ENCODE measurements around the gene GUCY2F. TPM values are rescaled to one million over a fixed set of nuclear protein-coding genes. Genes with fewer than 3 reads are reported as not detected.

GUCY2F gene
- total RNA-seq, 2 experiments from 2014 or later, result not detected

- ATAC-seq, result no peak
- CTCF ChIA-PET, result no interaction called here
- Mint-ChIP-seq H3K36me3 (no peaks in the 10 kb centered on the region), H3K4me3 (no peak overlapping the region), H3K27ac (no peak overlapping the region), H3K9me3 (ENCODE audit: low read depth) (no peaks in the 10 kb centered on the region), H3K27me3 (no peaks in the 10 kb centered on the region), H3K4me1 (no peaks in the 10 kb centered on the region)
- no peak for DNase-seq
Measured at GRCh38 chrX:109378281-109378680, 103.6 kb downstream of the GUCY2F start.

GRCh38 chrX:109374262-109374960 is 107.5 kb downstream of the GUCY2F start:
- no peaks in the 10 kb centered on the region for H3K36me3 Mint-ChIP-seq
- no peak overlapping the region for H3K27ac Mint-ChIP-seq
- H3K4me3 Mint-ChIP-seq, result no peak overlapping the region
- ATAC-seq, result no peak
- DNase-seq, result no peak
- no peaks in the 10 kb centered on the region for H3K27me3 Mint-ChIP-seq
- H3K4me1 Mint-ChIP-seq, result no peaks in the 10 kb centered on the region
- H3K9me3 Mint-ChIP-seq (ENCODE audit: low read depth), result no peaks in the 10 kb centered on the region
- CTCF ChIA-PET, result no interaction called here

GRCh38 chrX:109373468-109373867 is 108.4 kb downstream of the GUCY2F start:
- no peak overlapping the region for H3K4me3 Mint-ChIP-seq
- H3K36me3 Mint-ChIP-seq, result no peaks in the 10 kb centered on the region
- ATAC-seq, result no peak
- no peaks in the 10 kb centered on the region for H3K4me1 Mint-ChIP-seq
- DNase-seq, result no peak
- H3K27ac Mint-ChIP-seq, result no peak overlapping the region
- H3K27me3 Mint-ChIP-seq, result no peaks in the 10 kb centered on the region
- CTCF ChIA-PET, result no interaction called here
- no peaks in the 10 kb centered on the region for H3K9me3 Mint-ChIP-seq (ENCODE audit: low read depth)

- DNase-seq (no peak), ATAC-seq (no peak)
- Mint-ChIP-seq H3K36me3 (no peaks in the 10 kb centered on the region), H3K27me3 (no peaks in the 10 kb centered on the region), H3K9me3 (ENCODE audit: low read depth) (no peaks in the 10 kb centered on the region), H3K4me1 (no peaks in the 10 kb centered on the region), H3K27ac (no peak overlapping the region), H3K4me3 (no peak overlapping the region)
- CTCF ChIA-PET, result no interaction called here
Measured at GRCh38 chrX:109372716-109373115, 109.2 kb downstream of the GUCY2F start.

- no peak overlapping the region for H3K27ac Mint-ChIP-seq
- H3K27me3 Mint-ChIP-seq, result no peaks in the 10 kb centered on the region
- no peaks in the 10 kb centered on the region for H3K4me1 Mint-ChIP-seq
- no peaks in the 10 kb centered on the region for H3K36me3 Mint-ChIP-seq
- DNase-seq, result no peak
- no peak for ATAC-seq
- CTCF ChIA-PET, result no interaction called here
- H3K9me3 Mint-ChIP-seq (ENCODE audit: low read depth), result no peaks in the 10 kb centered on the region
- no peak overlapping the region for H3K4me3 Mint-ChIP-seq
Measured at GRCh38 chrX:109372291-109372690, 109.6 kb downstream of the GUCY2F start.

- ATAC-seq (no peak), DNase-seq (no peak)
- H3K9me3 Mint-ChIP-seq (ENCODE audit: low read depth), result no peaks in the 10 kb centered on the region
- no peak overlapping the region for H3K4me3 Mint-ChIP-seq
- H3K27ac Mint-ChIP-seq, result no peak overlapping the region
- H3K27me3 Mint-ChIP-seq, result no peaks in the 10 kb centered on the region
- no peaks in the 10 kb centered on the region for H3K36me3 Mint-ChIP-seq
- H3K4me1 Mint-ChIP-seq, result no peaks in the 10 kb centered on the region
- CTCF ChIA-PET, result no interaction called here
Measured at GRCh38 chrX:109362101-109362500, 119.8 kb downstream of the GUCY2F start.

GRCh38 chrX:109360301-109360700 is 121.6 kb downstream of the GUCY2F start:
- Mint-ChIP-seq H3K36me3 (no peaks in the 10 kb centered on the region), H3K27me3 (no peaks in the 10 kb centered on the region), H3K4me1 (no peaks in the 10 kb centered on the region), H3K9me3 (ENCODE audit: low read depth) (no peaks in the 10 kb centered on the region), H3K4me3 (no peak overlapping the region), H3K27ac (no peak overlapping the region)
- no peak for DNase-seq
- CTCF ChIA-PET, result no interaction called here
- no peak for ATAC-seq

- ATAC-seq, result no peak
- Mint-ChIP-seq H3K36me3 (no peaks in the 10 kb centered on the region), H3K27ac (no peak overlapping the region), H3K27me3 (no peaks in the 10 kb centered on the region), H3K4me1 (no peaks in the 10 kb centered on the region), H3K9me3 (ENCODE audit: low read depth) (no peaks in the 10 kb centered on the region), H3K4me3 (no peak overlapping the region)
- CTCF ChIA-PET, result no interaction called here
- DNase-seq, result no peak
Measured at GRCh38 chrX:109357706-109358105, 124.2 kb downstream of the GUCY2F start.

GRCh38 chrX:109356684-109357083 is 125.2 kb downstream of the GUCY2F start:
- Mint-ChIP-seq H3K36me3 (no peaks in the 10 kb centered on the region), H3K27me3 (no peaks in the 10 kb centered on the region), H3K27ac (no peak overlapping the region), H3K4me1 (no peaks in the 10 kb centered on the region), H3K4me3 (no peak overlapping the region), H3K9me3 (ENCODE audit: low read depth) (no peaks in the 10 kb centered on the region)
- CTCF ChIA-PET, result no interaction called here
- no peak for DNase-seq
- no peak for ATAC-seq

GRCh38 chrX:109352066-109352588 is 129.8 kb downstream of the GUCY2F start:
- DNase-seq (no peak), ATAC-seq (no peak)
- CTCF ChIA-PET, result no interaction called here
- no peak overlapping the region for H3K27ac Mint-ChIP-seq
- no peak overlapping the region for H3K4me3 Mint-ChIP-seq
- H3K9me3 Mint-ChIP-seq (ENCODE audit: low read depth), result no peaks in the 10 kb centered on the region
- no peaks in the 10 kb centered on the region for H3K4me1 Mint-ChIP-seq
- H3K36me3 Mint-ChIP-seq, result no peaks in the 10 kb centered on the region
- no peaks in the 10 kb centered on the region for H3K27me3 Mint-ChIP-seq

- Mint-ChIP-seq H3K4me1 (no peaks in the 10 kb centered on the region), H3K27ac (no peak overlapping the region), H3K36me3 (no peaks in the 10 kb centered on the region), H3K4me3 (no peak overlapping the region), H3K27me3 (no peaks in the 10 kb centered on the region), H3K9me3 (ENCODE audit: low read depth) (no peaks in the 10 kb centered on the region)
- no peak for DNase-seq
- no peak for ATAC-seq
- CTCF ChIA-PET, result no interaction called here
Measured at GRCh38 chrX:109351557-109351956, 130.3 kb downstream of the GUCY2F start.

GRCh38 chrX:109350551-109350950 is 131.3 kb downstream of the GUCY2F start:
- Mint-ChIP-seq H3K27ac (no peak overlapping the region), H3K27me3 (no peaks in the 10 kb centered on the region), H3K36me3 (no peaks in the 10 kb centered on the region), H3K4me3 (no peak overlapping the region), H3K9me3 (ENCODE audit: low read depth) (no peaks in the 10 kb centered on the region), H3K4me1 (no peaks in the 10 kb centered on the region)
- CTCF ChIA-PET, result no interaction called here
- DNase-seq (no peak), ATAC-seq (no peak)

GRCh38 chrX:109350051-109350450 is 131.8 kb downstream of the GUCY2F start:
- CTCF ChIA-PET, result no interaction called here
- Mint-ChIP-seq H3K27ac (no peak overlapping the region), H3K4me3 (no peak overlapping the region), H3K9me3 (ENCODE audit: low read depth) (no peaks in the 10 kb centered on the region), H3K36me3 (no peaks in the 10 kb centered on the region), H3K27me3 (no peaks in the 10 kb centered on the region), H3K4me1 (no peaks in the 10 kb centered on the region)
- ATAC-seq (no peak), DNase-seq (no peak)

GRCh38 chrX:109347632-109348031 is 134.3 kb downstream of the GUCY2F start:
- CTCF ChIA-PET, result no interaction called here
- no peaks in the 10 kb centered on the region for H3K27me3 Mint-ChIP-seq
- no peak for ATAC-seq
- no peaks in the 10 kb centered on the region for H3K4me1 Mint-ChIP-seq
- DNase-seq, result no peak
- H3K27ac Mint-ChIP-seq, result no peak overlapping the region
- H3K9me3 Mint-ChIP-seq (ENCODE audit: low read depth), result no peaks in the 10 kb centered on the region
- H3K4me3 Mint-ChIP-seq, result no peak overlapping the region
- no peaks in the 10 kb centered on the region for H3K36me3 Mint-ChIP-seq

- Mint-ChIP-seq H3K4me1 (no peaks in the 10 kb centered on the region), H3K9me3 (ENCODE audit: low read depth) (no peaks in the 10 kb centered on the region), H3K4me3 (no peak overlapping the region), H3K36me3 (no peaks in the 10 kb centered on the region), H3K27me3 (no peaks in the 10 kb centered on the region), H3K27ac (no peak overlapping the region)
- ATAC-seq, result no peak
- DNase-seq, result no peak
- CTCF ChIA-PET, result no interaction called here
Measured at GRCh38 chrX:109346491-109346890, 135.4 kb downstream of the GUCY2F start.
